ENCODE measurements around the gene PLA2G12A.
A peak's percentile ranks its signal among the peaks of the same experiment; 100 is the strongest.
"Not testable (repeated sequence)": the region's sequence is repeated elsewhere in the genome, so short reads cannot be mapped to it uniquely, and the experiment has no call there.

PLA2G12A gene

DNA sequence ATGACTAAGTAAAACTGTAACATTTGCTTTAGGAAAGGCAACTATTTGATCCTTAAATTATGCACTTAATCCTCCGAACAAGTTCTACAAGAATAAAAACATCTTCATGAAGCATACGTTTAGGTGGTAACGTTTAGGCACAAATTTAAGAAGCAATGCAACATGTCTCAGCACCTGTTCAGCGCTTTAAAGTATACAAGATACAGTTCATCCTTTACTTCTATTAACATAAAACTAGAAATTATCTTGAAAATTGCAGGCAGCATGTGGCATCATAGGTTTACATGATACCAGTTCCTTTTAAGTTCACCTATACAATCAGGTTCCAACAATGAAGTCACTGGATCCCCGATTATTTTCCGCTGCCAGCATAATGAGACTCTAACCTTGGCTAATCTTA lies 1.5 kb downstream of the PLA2G12A start:
- DNase-seq: no peak

- no peak for DNase-seq
Measured at GRCh38 chr4:109723110-109723509, 6.8 kb downstream of the PLA2G12A start.

DNA sequence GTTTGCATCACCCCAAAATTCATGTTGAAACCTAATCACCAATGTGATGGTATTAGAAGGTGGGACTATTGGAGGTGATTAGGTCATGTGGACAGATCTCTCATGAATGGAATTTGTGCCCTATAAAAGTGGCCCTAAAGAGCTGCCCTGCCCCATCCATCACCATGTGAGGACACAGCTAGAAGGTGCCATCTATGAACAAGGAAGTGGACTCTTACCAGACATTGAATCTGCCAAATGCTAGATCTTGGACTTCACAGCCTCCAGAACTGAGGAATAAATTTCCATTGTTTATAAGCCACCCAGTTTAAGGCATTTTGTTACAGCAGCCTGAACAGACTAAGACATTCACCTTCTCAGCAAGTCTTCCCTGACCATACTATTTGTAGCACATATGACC lies 7.5 kb downstream of the PLA2G12A start:
- no peak for DNase-seq

DNA sequence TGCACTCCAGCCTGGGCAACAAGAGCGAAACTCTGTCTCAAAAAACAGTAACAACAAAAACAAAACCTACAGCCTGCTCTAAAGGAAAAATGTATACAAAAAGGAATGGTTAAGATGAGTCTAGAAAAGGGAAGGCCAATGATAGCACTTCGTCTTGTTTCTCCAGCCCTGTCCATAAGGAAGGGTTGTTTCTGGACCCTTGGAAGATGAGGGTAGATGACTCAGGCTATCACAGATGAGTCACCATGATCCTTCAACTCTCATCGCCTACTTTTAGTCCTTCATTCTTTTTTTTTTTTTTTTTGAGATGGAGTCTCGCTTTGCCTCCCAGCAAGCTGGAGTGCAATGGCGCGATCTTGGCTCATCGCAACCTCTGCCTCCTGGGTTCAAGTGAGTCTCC lies 8.8 kb downstream of the PLA2G12A start:
- no peak for DNase-seq

DNA sequence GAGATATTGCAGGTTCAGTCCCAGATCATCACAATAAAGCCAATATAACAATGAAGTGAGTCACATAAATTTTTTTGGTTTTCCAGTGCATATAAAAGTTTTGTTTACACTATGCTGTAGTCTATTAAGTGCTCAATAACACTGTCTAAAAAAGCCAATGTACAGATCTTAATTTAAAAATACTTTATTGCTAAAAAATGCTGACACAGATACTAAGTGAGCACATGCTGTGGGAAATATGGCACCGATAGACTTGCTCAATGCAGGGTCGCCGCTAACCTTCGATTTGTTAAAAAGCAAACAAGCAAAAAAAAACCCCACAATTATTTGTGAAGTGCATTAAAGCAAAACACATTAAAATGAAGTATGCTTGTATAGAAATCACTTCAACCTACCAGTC lies 10.3 kb downstream of the PLA2G12A start:
- no peak for DNase-seq

DNA sequence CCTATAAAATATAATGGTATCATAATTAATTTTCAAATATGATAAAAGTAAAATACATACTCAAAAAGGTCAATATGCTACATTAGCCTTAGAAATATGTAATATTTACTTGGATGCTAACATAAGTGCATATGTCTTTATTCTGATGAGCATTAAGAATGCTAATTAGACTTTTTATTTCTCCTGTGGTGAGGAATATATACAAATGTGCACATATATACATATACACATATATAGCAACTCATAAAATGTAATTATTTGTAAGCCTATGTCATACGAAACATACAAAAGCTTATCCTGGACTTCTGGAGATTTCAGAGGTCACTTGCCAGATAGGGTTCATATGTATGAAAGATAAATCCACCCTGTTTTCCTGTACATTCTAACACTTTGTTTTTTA lies 11.1 kb downstream of the PLA2G12A start:
- DNase-seq: no peak

- no peak for DNase-seq
Measured at GRCh38 chr4:109713500-109713899, 16.4 kb downstream of the PLA2G12A start.

- no peak for DNase-seq
Measured at GRCh38 chr4:109708990-109709389, 20.9 kb downstream of the PLA2G12A start.

DNA sequence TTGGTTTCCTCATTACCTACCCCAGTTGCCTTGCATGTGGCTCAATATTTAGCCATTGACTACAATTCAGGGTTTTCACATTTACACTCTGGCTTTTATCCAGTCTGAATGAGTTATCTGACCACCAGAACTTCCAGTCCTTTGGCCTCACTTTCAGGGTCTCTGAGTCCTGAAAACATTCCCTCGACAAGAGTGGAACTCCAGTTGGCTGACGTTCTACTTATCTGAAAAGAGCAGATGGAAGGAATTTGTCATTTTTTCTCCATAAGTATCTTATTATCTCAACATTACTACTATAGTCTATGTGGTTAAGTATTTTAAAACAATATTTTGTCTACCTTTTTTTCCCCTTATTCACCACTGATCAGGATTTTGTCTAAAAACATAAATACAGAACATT lies 21.4 kb downstream of the PLA2G12A start:
- DNase-seq: no peak

- DNase-seq: peak in 1 of 6 experiments; percentile 16
Measured at GRCh38 chr4:109703664-109704361, 26.1 kb downstream of the PLA2G12A start.

DNA sequence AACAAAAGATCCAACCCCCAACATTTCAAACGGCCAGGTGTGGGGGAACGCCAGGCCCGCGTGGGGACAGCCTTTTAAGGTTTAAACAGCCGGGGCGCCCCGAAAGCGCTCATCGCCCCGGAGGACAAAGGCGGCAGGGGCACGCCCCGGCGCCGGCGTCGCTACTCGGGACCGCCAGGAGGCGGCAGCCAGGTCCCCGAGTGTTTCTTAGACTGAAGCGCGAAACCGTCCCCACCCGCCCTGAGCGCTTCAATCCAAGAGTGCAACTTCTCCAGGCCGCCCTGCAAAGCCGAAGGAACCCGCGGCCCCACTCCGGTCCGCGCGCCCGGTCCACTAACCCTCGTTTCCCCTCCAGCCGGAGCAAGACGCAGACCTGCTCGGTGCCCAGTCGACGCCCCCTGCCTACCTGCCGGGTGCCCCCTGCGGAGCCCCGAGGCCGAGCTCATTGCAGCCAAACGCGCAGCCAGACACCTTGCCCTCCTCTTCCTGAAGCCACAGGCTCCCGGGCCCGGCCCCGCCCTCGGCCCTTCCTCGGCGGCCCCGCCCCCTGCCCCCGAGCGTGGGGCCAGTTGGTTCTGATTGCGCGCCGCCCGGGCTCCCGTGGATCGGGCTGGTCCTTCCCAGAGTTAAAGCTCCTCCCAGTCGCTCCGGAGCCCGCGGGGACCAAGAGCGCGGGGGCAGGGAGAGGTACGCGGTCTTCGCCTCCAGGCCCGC lies 26.8 kb downstream of the PLA2G12A start, which contains the start of gene CASP6:
CASP6 (minus strand) TSS at position 496 of the 714 bp plus-strand sequence; CDS start at position 446, 50 bp downstream.
- peak; percentile 57 to 81 (median 76) for DNase-seq

DNA sequence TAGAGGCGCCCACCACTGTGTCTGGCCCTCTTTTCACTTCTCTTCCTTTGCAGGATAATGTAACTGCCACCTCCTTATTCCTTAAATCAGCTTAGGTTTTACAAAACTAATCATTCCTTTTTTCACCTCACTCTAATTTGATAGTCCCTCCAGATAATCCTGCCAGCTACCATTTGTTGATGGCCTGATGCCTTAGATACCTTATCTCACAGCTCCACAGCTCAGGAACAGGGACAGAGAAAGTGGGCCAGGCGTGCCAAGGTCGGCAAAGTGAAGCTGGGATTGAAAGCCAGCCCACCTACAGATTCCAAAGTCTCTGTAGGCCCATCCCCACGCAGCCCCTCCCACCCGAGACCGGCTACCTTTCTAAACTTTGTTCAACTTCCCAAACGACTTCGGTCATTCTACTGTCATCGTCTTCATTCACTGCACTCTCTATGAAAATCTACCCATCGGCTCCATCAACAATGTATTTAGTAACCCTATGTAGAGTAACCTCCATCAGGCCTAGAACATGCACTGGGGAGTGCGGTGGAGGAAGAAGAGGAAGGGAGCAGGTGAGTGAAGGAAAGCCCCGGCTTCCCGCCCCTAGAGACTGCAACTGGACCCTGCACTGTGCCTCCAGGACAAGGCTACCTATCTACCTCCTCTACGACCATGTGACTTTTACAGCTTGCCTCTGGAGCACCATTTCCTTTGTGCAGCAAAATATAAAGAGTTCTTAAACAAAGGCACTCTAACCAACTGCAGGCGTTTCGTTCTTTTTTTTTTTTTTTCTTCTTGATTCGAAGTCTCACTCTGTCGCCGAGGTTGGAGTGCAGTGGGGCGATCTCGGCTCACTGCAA lies 28.1 kb downstream of the PLA2G12A start:
- peak in 3 of 6 experiments; percentile 6 to 55 (median 44) for DNase-seq

- DNase-seq: no peak
Measured at GRCh38 chr4:109699553-109700225, 30.2 kb downstream of the PLA2G12A start.

GRCh38 chr4:109698656-109699055 lies 31.2 kb downstream of the PLA2G12A start:
- DNase-seq: no peak

DNA sequence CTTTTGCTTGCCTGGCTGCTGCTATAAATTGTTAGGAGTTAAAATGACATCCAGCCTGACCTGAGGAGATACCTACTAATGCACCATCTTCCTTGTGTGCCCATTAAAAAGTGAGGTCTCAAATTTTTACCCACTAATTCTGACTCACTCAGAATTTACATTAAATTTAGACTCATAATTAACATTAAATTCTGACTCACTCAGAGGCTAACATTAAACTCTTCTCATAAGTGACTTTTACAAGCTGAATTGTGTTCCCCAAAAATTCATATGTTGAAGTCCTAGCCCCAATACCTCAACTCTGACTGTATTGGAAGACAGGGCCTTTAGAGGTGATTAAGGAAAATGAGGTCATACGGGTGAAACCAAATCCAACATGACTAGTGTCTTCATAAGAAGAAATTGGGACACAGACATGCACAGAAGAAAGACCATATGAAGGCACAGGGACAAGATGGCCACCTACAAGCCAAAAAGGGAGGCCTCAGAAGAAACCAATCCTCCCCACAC lies 38.4 kb downstream of the PLA2G12A start:
- no peak for DNase-seq

GRCh38 chr4:109690690-109691410 lies 39.0 kb downstream of the PLA2G12A start:
- peak in 3 of 6 experiments; percentile 20 to 52 (median 38) for DNase-seq

GRCh38 chr4:109684727-109685126 lies 45.1 kb downstream of the PLA2G12A start:
- DNase-seq: no peak

- DNase-seq: no peak
Measured at GRCh38 chr4:109683621-109684253, 46.1 kb downstream of the PLA2G12A start.

- no peak for DNase-seq
Measured at GRCh38 chr4:109682875-109683274, 47.0 kb downstream of the PLA2G12A start.

- DNase-seq: not testable (repeated sequence)
Measured at GRCh38 chr4:109678925-109679324, 50.9 kb downstream of the PLA2G12A start.

- not testable (repeated sequence) for DNase-seq
Measured at GRCh38 chr4:109678472-109678871, 51.4 kb downstream of the PLA2G12A start.
